ELR (cell line): ENCODE data around the gene ADAMTSL5.

ENCODE experiments used
- DNase-seq: peaks from one replicate; pipeline ENCODE4 v3.0.0-alpha.2; 2015; ENCODE audit warnings: low read depth

ADAMTSL5 gene

GRCh38 chr19:1467215-1467489 is 45.7 kb downstream of the ADAMTSL5 start:
- no peak for DNase-seq

GRCh38 chr19:1466461-1467214 is 46.2 kb downstream of the ADAMTSL5 start:
- no peak for DNase-seq

DNA sequence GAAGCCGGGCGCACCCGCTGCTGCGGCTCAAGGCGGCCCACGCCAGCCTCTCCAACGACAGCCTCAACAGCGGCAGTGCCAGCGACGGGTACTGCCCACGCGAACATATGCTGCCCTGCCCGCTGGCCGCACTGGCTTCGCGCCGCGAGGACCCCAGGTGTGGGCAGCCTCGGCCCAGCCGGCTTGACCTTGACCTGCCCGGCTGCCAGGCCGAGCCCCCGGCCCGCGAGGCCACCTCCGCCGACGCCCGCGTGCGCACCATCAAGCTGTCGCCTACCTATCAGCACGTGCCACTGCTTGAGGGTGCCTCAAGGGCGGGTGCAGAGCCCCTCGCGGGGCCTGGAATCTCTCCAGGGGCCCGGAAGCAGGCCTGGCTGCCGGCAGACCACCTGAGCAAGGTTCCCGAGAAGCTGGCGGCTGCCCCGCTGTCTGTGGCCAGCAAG is 46.8 kb downstream of the ADAMTSL5 start:
- DNase-seq = no peak

GRCh38 chr19:1465191-1466016 is 47.4 kb downstream of the ADAMTSL5 start:
- peak; percentile 56 for DNase-seq

DNA sequence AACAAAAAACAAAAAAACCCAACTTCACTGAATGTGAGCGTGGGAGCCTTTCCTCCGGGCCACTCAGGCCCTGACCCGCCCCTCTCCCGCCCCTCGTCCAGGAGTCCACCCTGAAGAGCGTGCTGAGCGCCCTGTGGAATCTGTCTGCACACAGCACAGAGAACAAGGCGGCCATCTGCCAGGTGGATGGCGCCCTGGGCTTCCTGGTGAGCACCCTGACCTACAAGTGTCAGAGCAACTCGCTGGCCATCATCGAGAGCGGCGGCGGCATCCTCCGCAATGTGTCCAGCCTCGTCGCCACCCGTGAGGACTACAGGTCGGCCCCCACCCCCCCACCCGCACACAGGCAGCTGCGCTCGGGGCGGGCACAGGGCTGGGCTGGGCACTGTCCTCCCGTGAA is 51.0 kb downstream of the ADAMTSL5 start:
- no peak for DNase-seq

- no peak for DNase-seq
Observed at GRCh38 chr19:1460033-1460995, 52.5 kb downstream of the ADAMTSL5 start.

DNA sequence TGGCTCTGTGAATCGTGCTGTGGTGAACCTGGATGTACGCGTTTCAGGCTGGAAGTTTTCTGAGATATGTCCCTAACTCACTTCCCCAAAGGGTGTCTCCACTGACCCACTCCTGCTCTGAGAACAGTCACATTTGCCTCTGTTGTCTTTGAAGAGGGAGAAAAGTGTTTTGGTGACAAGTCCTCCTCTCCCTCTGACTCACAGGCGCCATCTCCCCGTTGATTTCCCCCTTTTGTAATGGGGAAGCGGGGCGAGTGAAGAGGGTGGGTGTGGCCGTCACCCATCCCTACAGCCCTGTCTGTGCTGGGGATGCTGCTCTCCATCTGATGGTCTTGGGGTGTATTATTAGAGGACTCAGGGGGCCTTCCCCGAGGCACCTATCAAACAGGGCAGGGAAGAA is 53.3 kb downstream of the ADAMTSL5 start:
- DNase-seq = no peak

DNA sequence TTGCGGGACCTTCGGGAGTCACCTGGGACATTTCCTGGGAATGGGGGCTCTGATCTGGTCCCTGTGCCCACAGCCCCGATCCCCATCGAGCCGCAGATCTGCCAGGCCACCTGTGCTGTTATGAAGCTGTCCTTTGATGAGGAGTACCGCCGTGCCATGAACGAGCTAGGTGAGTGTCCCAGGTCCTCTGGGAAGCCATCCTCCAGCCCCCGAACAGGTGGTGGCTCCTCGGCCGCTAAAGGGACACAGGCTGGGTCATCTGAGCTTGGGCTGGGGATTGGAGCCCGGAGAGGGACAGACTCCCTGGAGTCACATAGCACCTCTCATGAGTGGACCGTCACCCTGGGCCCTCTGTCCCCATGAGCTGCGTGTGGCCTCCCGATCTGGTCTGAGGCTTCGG is 54.9 kb downstream of the ADAMTSL5 start:
- DNase-seq = no peak

DNA sequence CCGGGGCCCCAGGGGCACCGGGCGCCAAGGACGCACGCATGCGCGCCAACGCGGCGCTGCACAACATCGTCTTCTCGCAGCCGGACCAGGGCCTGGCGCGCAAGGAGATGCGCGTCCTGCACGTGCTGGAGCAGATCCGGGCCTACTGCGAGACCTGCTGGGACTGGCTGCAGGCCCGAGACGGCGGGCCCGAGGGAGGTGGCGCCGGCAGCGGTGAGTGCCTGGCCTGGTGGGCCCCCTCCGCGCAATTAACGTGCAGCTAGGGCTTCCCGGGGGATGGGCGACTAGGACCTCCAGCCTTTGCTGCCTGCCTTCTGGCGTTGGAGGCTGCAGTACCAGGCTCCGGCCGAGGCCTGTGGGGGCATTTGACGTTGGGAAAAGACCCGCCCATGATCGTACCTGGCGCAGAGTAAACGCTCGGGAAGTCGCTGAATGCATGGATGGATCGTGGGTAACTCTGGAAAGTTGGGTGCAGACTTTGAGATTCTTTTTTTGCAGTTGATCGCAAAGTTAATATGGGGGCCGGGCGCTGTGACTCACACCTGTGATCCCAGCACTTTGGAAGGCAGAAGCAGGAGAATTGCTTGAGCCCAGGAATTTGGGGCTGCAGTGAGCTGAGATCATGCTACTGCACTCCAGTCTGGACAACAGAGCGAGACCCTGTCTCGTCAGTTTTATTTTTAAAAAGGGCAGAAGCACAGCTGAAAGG is 55.6 kb downstream of the ADAMTSL5 start:
- DNase-seq = peak; percentile 40

- DNase-seq = no peak
Observed at GRCh38 chr19:1456121-1456900, 56.5 kb downstream of the ADAMTSL5 start.

DNA sequence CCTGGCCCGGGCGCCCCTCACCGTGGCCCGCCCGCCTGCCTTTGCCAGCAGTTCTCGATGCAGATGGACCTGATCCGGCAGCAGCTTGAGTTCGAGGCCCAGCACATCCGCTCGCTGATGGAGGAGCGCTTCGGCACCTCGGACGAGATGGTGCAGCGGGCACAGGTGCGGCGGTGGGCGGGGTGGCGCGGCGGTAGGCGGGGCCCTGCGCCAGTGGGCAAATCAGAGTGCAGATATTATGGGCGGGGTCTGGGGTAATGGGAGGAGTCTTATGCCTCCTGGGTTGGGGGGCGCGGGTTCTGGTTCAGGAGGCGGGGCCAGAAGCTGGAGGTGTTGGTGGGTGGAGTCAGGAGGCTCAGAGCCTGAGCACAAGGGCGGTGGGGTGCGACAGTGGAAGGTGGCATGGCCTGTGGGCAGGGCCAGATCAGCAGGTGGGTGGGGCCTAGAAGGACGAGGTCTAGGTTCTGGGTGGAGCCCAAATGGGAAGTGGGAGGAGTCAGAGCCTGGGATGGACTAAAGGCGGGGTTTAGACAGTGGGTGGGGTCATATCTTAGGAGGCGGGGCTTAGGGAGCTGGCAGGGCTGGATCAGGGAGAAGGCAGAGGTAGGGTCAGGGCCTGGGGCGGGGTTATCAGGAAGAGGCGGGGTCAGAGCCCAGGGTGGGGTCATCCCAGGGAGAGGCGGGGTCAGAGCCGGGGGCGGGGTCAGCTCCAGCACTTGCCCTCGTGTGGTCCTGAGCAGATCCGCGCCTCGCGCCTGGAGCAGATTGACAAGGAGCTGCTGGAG is 57.3 kb downstream of the ADAMTSL5 start:
- peak; percentile 76 for DNase-seq
